ENCODE data around the gene MAPK1IP1L. TPM values are rescaled to one million over a fixed set of nuclear protein-coding genes. Genes with fewer than 3 reads are reported as not detected.
A peak's percentile ranks its signal among the peaks of the same experiment; 100 is the strongest.

Gene MAPK1IP1L
- total RNA-seq, 1 donor from 2014 or later, result 85.0 TPM

DNA sequence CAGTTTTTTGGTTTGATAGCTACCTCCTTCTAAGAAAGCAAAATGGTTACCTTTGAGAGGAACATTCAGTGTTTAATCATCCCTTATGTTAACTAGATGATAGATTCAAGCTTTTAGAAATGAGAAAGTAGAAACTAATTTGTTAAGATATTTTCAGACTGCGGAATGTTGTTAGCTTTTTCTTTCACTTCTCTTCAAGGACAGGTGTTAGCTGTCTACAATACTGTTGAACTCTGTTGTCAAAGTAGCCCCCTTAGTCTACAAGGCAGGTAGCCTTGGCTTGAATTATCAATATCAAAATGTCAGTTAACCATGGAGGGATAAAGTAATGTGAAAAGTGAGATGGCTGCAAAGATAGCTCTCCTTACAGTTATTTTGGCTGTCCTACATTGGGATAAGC, 14.8 kb downstream of the MAPK1IP1L start:
- peaks cover 30% of the 10 kb centered on the region for H3K4me1 Mint-ChIP-seq (ENCODE audit: low read depth)
- H3K4me3 Mint-ChIP-seq (ENCODE audit: unreplicated experiment), result no peak overlapping the region
- TF ChIP-seq, protein P1, sequence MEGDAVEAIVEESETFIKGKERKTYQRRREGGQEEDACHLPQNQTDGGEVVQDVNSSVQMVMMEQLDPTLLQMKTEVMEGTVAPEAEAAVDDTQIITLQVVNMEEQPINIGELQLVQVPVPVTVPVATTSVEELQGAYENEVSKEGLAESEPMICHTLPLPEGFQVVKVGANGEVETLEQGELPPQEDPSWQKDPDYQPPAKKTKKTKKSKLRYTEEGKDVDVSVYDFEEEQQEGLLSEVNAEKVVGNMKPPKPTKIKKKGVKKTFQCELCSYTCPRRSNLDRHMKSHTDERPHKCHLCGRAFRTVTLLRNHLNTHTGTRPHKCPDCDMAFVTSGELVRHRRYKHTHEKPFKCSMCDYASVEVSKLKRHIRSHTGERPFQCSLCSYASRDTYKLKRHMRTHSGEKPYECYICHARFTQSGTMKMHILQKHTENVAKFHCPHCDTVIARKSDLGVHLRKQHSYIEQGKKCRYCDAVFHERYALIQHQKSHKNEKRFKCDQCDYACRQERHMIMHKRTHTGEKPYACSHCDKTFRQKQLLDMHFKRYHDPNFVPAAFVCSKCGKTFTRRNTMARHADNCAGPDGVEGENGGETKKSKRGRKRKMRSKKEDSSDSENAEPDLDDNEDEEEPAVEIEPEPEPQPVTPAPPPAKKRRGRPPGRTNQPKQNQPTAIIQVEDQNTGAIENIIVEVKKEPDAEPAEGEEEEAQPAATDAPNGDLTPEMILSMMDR (IDR thresholded peaks at IDR 0.05), result no peak
- DNase-seq (ENCODE audit: low spot score), result no peak
- H3K27ac Mint-ChIP-seq (ENCODE audit: unreplicated experiment), result no peak overlapping the region
- H3K9me3 Mint-ChIP-seq (ENCODE audit: low read depth), result no peaks in the 10 kb centered on the region
- H3K36me3 Mint-ChIP-seq (ENCODE audit: low read depth), result peaks cover 25% of the 10 kb centered on the region
- H3K27me3 Mint-ChIP-seq (ENCODE audit: low read depth), result no peaks in the 10 kb centered on the region

DNA sequence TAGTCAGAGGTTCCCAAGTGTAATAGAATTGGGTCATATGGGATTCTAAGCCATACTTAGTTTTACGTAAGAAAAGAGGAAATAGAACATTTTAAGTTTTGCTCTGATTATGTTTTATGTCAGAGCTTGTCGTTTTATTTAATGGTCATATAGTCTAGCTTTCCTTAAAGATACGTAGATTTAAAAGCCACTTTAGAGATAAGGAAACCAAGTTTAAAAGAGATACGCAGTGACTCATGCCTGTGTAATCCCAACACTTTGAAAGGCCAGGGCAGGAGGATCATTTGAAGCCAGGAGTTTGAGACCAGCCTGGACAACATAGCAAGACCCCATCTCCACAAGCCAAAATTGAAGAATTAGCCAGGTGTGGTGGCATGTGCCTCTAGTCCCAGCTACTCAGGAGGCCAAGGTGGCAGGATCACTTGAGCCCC, 19.5 kb downstream of the MAPK1IP1L start:
- Mint-ChIP-seq H3K4me3 (ENCODE audit: unreplicated experiment) (no peak overlapping the region), H3K27ac (ENCODE audit: unreplicated experiment) (peak overlapping the region; percentile 95), H3K4me1 (ENCODE audit: low read depth) (peaks cover 46% of the 10 kb centered on the region), H3K36me3 (ENCODE audit: low read depth) (peaks cover 9% of the 10 kb centered on the region), H3K27me3 (ENCODE audit: low read depth) (no peaks in the 10 kb centered on the region), H3K9me3 (ENCODE audit: low read depth) (no peaks in the 10 kb centered on the region)
- TF ChIP-seq, protein P1 (IDR thresholded peaks at IDR 0.05), result no peak
- DNase-seq (ENCODE audit: low spot score), result no peak

DNA sequence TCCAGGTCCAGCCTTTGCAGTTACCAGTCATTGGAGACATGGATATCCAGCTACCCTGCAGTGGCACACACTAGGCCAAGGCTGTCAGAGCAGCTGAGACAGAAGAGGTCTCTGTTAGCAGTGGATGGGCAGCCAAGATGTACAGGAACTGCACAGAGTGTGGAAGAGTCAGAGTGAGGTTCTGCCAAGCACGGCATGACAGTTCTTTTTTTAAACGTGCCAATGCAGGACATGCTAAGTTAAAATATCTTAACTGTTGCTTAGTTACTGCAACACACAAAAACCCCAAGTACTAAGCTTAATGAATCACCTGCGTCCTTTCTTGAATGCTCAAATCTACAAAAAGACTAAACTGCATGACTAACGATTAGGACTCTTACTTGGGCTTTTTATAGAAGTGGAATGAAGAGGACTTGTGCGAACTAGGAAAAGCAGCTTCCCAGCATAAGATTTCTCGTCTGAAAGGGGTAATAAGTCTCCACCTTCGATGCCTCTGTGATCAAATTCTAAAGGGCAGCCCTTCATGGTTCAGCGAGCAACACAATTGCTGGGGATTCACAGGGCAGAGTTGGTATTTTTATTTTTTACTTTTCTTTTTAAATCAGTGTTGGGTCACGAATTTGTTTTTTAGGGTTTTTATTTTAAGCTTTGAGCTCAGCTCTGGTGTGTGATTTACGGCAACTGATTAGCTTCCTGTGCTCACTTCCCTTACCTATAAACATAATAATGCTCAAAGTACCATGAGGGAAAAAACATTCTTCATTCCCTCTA, 20.6 kb downstream of the MAPK1IP1L start:
- Mint-ChIP-seq H3K4me1 (ENCODE audit: low read depth) (peaks cover 46% of the 10 kb centered on the region), H3K27ac (ENCODE audit: unreplicated experiment) (peak overlapping the region; percentile 95), H3K9me3 (ENCODE audit: low read depth) (no peaks in the 10 kb centered on the region), H3K27me3 (ENCODE audit: low read depth) (no peaks in the 10 kb centered on the region), H3K4me3 (ENCODE audit: unreplicated experiment) (no peak overlapping the region), H3K36me3 (ENCODE audit: low read depth) (peaks cover 6% of the 10 kb centered on the region)
- TF ChIP-seq, protein P1 (IDR thresholded peaks at IDR 0.05), result no peak
- no peak for DNase-seq (ENCODE audit: low spot score)

DNA sequence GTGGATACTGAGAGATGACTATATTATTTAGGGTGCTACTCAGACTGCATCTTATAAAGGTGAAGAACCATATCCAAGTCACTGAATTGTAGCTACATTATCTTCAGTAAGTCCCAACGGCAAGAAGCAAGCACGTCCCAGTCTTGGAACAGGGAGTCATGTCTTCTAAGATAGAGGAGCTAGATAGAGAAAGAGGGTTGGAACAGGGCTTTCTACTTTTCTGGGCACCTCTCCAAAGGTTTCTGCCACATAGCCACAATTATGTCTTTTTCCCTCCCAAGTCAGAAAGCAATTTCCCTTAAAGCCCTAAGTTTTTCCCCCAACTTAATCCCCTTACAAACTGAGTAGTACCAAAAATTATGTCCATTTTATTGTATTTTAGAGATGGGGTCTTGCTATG, 22.4 kb downstream of the MAPK1IP1L start:
- Mint-ChIP-seq H3K36me3 (ENCODE audit: low read depth) (peaks cover 2% of the 10 kb centered on the region), H3K27ac (ENCODE audit: unreplicated experiment) (peak overlapping the region; percentile 59), H3K4me3 (ENCODE audit: unreplicated experiment) (no peak overlapping the region), H3K4me1 (ENCODE audit: low read depth) (peaks cover 46% of the 10 kb centered on the region), H3K27me3 (ENCODE audit: low read depth) (no peaks in the 10 kb centered on the region), H3K9me3 (ENCODE audit: low read depth) (no peaks in the 10 kb centered on the region)
- TF ChIP-seq, protein P1 (IDR thresholded peaks at IDR 0.05), result no peak
- DNase-seq (ENCODE audit: low spot score), result no peak

DNA sequence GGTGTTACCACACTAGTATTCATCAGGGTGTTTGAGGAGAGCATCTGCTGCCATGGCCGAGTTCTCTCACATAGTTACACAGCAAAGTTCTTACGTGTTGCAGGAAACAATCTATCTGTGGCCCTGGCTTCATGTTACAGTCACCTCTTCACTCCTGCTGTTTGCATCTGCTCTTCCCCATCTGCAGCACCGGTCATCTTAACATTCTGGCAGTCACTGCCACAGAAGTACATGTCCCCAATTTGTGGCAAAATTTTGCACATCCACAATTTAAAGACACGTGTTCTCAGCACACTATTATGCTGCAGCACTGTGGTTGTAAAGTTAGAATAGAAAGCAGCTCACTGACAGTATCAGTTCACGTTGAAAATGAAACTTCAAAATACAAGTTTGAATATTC, 23.2 kb downstream of the MAPK1IP1L start:
- Mint-ChIP-seq H3K9me3 (ENCODE audit: low read depth) (no peaks in the 10 kb centered on the region), H3K27ac (ENCODE audit: unreplicated experiment) (peak overlapping the region; percentile 59), H3K4me3 (ENCODE audit: unreplicated experiment) (no peak overlapping the region), H3K36me3 (ENCODE audit: low read depth) (peaks cover 2% of the 10 kb centered on the region), H3K4me1 (ENCODE audit: low read depth) (peaks cover 46% of the 10 kb centered on the region), H3K27me3 (ENCODE audit: low read depth) (no peaks in the 10 kb centered on the region)
- no peak for DNase-seq (ENCODE audit: low spot score)
- TF ChIP-seq, protein P1 (IDR thresholded peaks at IDR 0.05), result no peak

Measured in chondrocyte (in vitro differentiated cells).